Measurements from ENCODE around the gene ADAM29. TPM values are rescaled to one million over a fixed set of nuclear protein-coding genes. Genes with fewer than 3 reads are reported as not detected.

ADAM29 gene
- total RNA-seq, 4 donors from 2014 or later: not detected

GRCh38 chr4:174929346-174929745, 11.2 kb downstream of the ADAM29 start:
- no peak for TF ChIP-seq POLR2A (IDR thresholded peaks at IDR 0.05)
- TF ChIP-seq CTCF (IDR thresholded peaks at IDR 0.05): no peak
- Histone ChIP-seq H3K9me3 (no peaks in the 10 kb centered on the region), H3K4me3 (no peak overlapping the region), H3K27me3 (no peaks in the 10 kb centered on the region), H3K36me3 (no peaks in the 10 kb centered on the region), H3K27ac (peak overlapping the region in 2 of 4 donors; percentile 44 to 71), H3K4me1 (no peaks in the 10 kb centered on the region)
- DNase-seq: peak in 1 of 3 donors; percentile 61

- TF ChIP-seq CTCF (IDR thresholded peaks at IDR 0.05) (no peak), POLR2A (IDR thresholded peaks at IDR 0.05) (no peak)
- Histone ChIP-seq H3K36me3 (no peaks in the 10 kb centered on the region), H3K9me3 (no peaks in the 10 kb centered on the region), H3K27ac (peak overlapping the region in 2 of 4 donors; percentile 44 to 71), H3K4me1 (no peaks in the 10 kb centered on the region), H3K27me3 (no peaks in the 10 kb centered on the region), H3K4me3 (no peak overlapping the region)
- DNase-seq: no peak
Measured at GRCh38 chr4:174930895-174931294, 12.7 kb downstream of the ADAM29 start.

- TF ChIP-seq CTCF (IDR thresholded peaks at IDR 0.05): no peak
- no peak for TF ChIP-seq POLR2A (IDR thresholded peaks at IDR 0.05)
- H3K36me3 ChIP-seq: no peaks in the 10 kb centered on the region
- no peaks in the 10 kb centered on the region for H3K9me3 ChIP-seq
- H3K27me3 ChIP-seq: no peaks in the 10 kb centered on the region
- DNase-seq: no peak
- no peaks in the 10 kb centered on the region for H3K4me1 ChIP-seq
- H3K27ac ChIP-seq: peak overlapping the region in 1 of 4 donors; percentile 32
- H3K4me3 ChIP-seq: no peak overlapping the region
Measured at GRCh38 chr4:174933083-174933482, 14.9 kb downstream of the ADAM29 start.

GRCh38 chr4:174934360-174934759, 16.2 kb downstream of the ADAM29 start:
- no peak for DNase-seq
- Histone ChIP-seq H3K27ac (no peak overlapping the region), H3K36me3 (no peaks in the 10 kb centered on the region), H3K9me3 (no peaks in the 10 kb centered on the region), H3K27me3 (no peaks in the 10 kb centered on the region), H3K4me3 (no peak overlapping the region), H3K4me1 (no peaks in the 10 kb centered on the region)
- TF ChIP-seq CTCF (IDR thresholded peaks at IDR 0.05): no peak
- no peak for TF ChIP-seq POLR2A (IDR thresholded peaks at IDR 0.05)

- no peaks in the 10 kb centered on the region for H3K4me1 ChIP-seq
- H3K27me3 ChIP-seq: no peaks in the 10 kb centered on the region
- H3K4me3 ChIP-seq: no peak overlapping the region
- TF ChIP-seq POLR2A (IDR thresholded peaks at IDR 0.05): no peak
- TF ChIP-seq CTCF (IDR thresholded peaks at IDR 0.05): no peak
- DNase-seq: no peak
- no peak overlapping the region for H3K27ac ChIP-seq
- H3K36me3 ChIP-seq: no peaks in the 10 kb centered on the region
- H3K9me3 ChIP-seq: no peaks in the 10 kb centered on the region
Measured at GRCh38 chr4:174935607-174936006, 17.4 kb downstream of the ADAM29 start.

- TF ChIP-seq POLR2A (IDR thresholded peaks at IDR 0.05) (no peak), CTCF (IDR thresholded peaks at IDR 0.05) (no peak)
- H3K36me3 ChIP-seq: no peaks in the 10 kb centered on the region
- H3K27ac ChIP-seq: no peak overlapping the region
- H3K4me3 ChIP-seq: no peak overlapping the region
- no peak for DNase-seq
- no peaks in the 10 kb centered on the region for H3K27me3 ChIP-seq
- H3K4me1 ChIP-seq: no peaks in the 10 kb centered on the region
- H3K9me3 ChIP-seq: no peaks in the 10 kb centered on the region
Measured at GRCh38 chr4:174940002-174940401, 21.8 kb downstream of the ADAM29 start.

All from Peyer's patch (tissue), 4 donors.